Measurements from ENCODE around the gene C2CD2L.

Gene C2CD2L

GRCh38 chr11:119103793-119104192 lies 3.4 kb upstream of the C2CD2L start:
- peak overlapping the region; percentile 15 for H3K4me3 Mint-ChIP-seq
- no peaks in the 10 kb centered on the region for H3K27me3 Mint-ChIP-seq
- peaks cover 53% of the 10 kb centered on the region for H3K4me1 Mint-ChIP-seq
- peaks cover 2% of the 10 kb centered on the region for H3K36me3 Mint-ChIP-seq
- H3K27ac Mint-ChIP-seq: peak overlapping the region; percentile 26
- H3K9me3 Mint-ChIP-seq: no peaks in the 10 kb centered on the region

- Mint-ChIP-seq H3K27me3 (no peaks in the 10 kb centered on the region), H3K36me3 (peaks cover 6% of the 10 kb centered on the region), H3K4me3 (peak overlapping the region; percentile 94), H3K4me1 (peaks cover 52% of the 10 kb centered on the region), H3K27ac (peak overlapping the region; percentile 82), H3K9me3 (no peaks in the 10 kb centered on the region)
These were observed 498 bp downstream of the C2CD2L start for GRCh38 chr11:119107538-119108145.

- Mint-ChIP-seq H3K4me3 (peak overlapping the region; percentile 94), H3K36me3 (peaks cover 6% of the 10 kb centered on the region), H3K4me1 (peaks cover 55% of the 10 kb centered on the region), H3K9me3 (no peaks in the 10 kb centered on the region), H3K27me3 (no peaks in the 10 kb centered on the region), H3K27ac (peak overlapping the region; percentile 82)
These were observed 1.2 kb downstream of the C2CD2L start for GRCh38 chr11:119108146-119108856.

- peak overlapping the region; percentile 94 for H3K4me3 Mint-ChIP-seq
- peaks cover 6% of the 10 kb centered on the region for H3K36me3 Mint-ChIP-seq
- no peaks in the 10 kb centered on the region for H3K9me3 Mint-ChIP-seq
- peak overlapping the region; percentile 82 for H3K27ac Mint-ChIP-seq
- H3K27me3 Mint-ChIP-seq: no peaks in the 10 kb centered on the region
- H3K4me1 Mint-ChIP-seq: peaks cover 55% of the 10 kb centered on the region
These were observed 1.7 kb downstream of the C2CD2L start for GRCh38 chr11:119108857-119109221.

GRCh38 chr11:119109843-119110242 lies 2.7 kb downstream of the C2CD2L start:
- Mint-ChIP-seq H3K4me3 (peak overlapping the region; percentile 94), H3K9me3 (no peaks in the 10 kb centered on the region), H3K27me3 (no peaks in the 10 kb centered on the region), H3K36me3 (peaks cover 6% of the 10 kb centered on the region), H3K27ac (no peak overlapping the region), H3K4me1 (peaks cover 56% of the 10 kb centered on the region)

GRCh38 chr11:119110439-119110838 lies 3.3 kb downstream of the C2CD2L start:
- Mint-ChIP-seq H3K4me3 (no peak overlapping the region), H3K36me3 (peaks cover 10% of the 10 kb centered on the region), H3K27me3 (no peaks in the 10 kb centered on the region), H3K9me3 (no peaks in the 10 kb centered on the region), H3K27ac (peak overlapping the region; percentile 55), H3K4me1 (peaks cover 61% of the 10 kb centered on the region)

- H3K27ac Mint-ChIP-seq: peak overlapping the region; percentile 66
- H3K36me3 Mint-ChIP-seq: peaks cover 13% of the 10 kb centered on the region
- no peaks in the 10 kb centered on the region for H3K27me3 Mint-ChIP-seq
- peaks cover 64% of the 10 kb centered on the region for H3K4me1 Mint-ChIP-seq
- H3K4me3 Mint-ChIP-seq: no peak overlapping the region
- H3K9me3 Mint-ChIP-seq: no peaks in the 10 kb centered on the region
These were observed 4.3 kb downstream of the C2CD2L start for GRCh38 chr11:119111361-119111925.

- no peaks in the 10 kb centered on the region for H3K27me3 Mint-ChIP-seq
- H3K27ac Mint-ChIP-seq: no peak overlapping the region
- H3K4me3 Mint-ChIP-seq: no peak overlapping the region
- peaks cover 67% of the 10 kb centered on the region for H3K4me1 Mint-ChIP-seq
- H3K36me3 Mint-ChIP-seq: peaks cover 16% of the 10 kb centered on the region
- H3K9me3 Mint-ChIP-seq: no peaks in the 10 kb centered on the region
These were observed 5.3 kb downstream of the C2CD2L start for GRCh38 chr11:119112314-119113020.

- peaks cover 61% of the 10 kb centered on the region for H3K4me1 Mint-ChIP-seq
- H3K36me3 Mint-ChIP-seq: peaks cover 16% of the 10 kb centered on the region
- no peak overlapping the region for H3K4me3 Mint-ChIP-seq
- H3K27ac Mint-ChIP-seq: no peak overlapping the region
- H3K9me3 Mint-ChIP-seq: no peaks in the 10 kb centered on the region
- H3K27me3 Mint-ChIP-seq: no peaks in the 10 kb centered on the region
These were observed 6.6 kb downstream of the C2CD2L start for GRCh38 chr11:119113716-119114115.

GRCh38 chr11:119114351-119114750 lies 7.2 kb downstream of the C2CD2L start:
- Mint-ChIP-seq H3K9me3 (no peaks in the 10 kb centered on the region), H3K4me1 (peaks cover 55% of the 10 kb centered on the region), H3K27ac (no peak overlapping the region), H3K27me3 (no peaks in the 10 kb centered on the region), H3K36me3 (peaks cover 16% of the 10 kb centered on the region), H3K4me3 (no peak overlapping the region)

- Mint-ChIP-seq H3K4me1 (peaks cover 52% of the 10 kb centered on the region), H3K9me3 (no peaks in the 10 kb centered on the region), H3K4me3 (peak overlapping the region; percentile 84), H3K36me3 (peaks cover 16% of the 10 kb centered on the region), H3K27ac (peak overlapping the region; percentile 96), H3K27me3 (no peaks in the 10 kb centered on the region)
These were observed 8.5 kb downstream of the C2CD2L start for GRCh38 chr11:119115484-119116234.

GRCh38 chr11:119116235-119116594 lies 9.1 kb downstream of the C2CD2L start:
- Mint-ChIP-seq H3K9me3 (no peaks in the 10 kb centered on the region), H3K4me1 (peaks cover 58% of the 10 kb centered on the region), H3K4me3 (peak overlapping the region; percentile 84), H3K36me3 (peaks cover 16% of the 10 kb centered on the region), H3K27me3 (no peaks in the 10 kb centered on the region), H3K27ac (peak overlapping the region; percentile 96)

GRCh38 chr11:119116601-119117000 lies 9.5 kb downstream of the C2CD2L start:
- no peaks in the 10 kb centered on the region for H3K9me3 Mint-ChIP-seq
- H3K4me3 Mint-ChIP-seq: peak overlapping the region; percentile 2
- H3K27ac Mint-ChIP-seq: peak overlapping the region; percentile 41
- peaks cover 57% of the 10 kb centered on the region for H3K4me1 Mint-ChIP-seq
- H3K36me3 Mint-ChIP-seq: peaks cover 12% of the 10 kb centered on the region
- no peaks in the 10 kb centered on the region for H3K27me3 Mint-ChIP-seq

- Mint-ChIP-seq H3K9me3 (no peaks in the 10 kb centered on the region), H3K36me3 (peaks cover 9% of the 10 kb centered on the region), H3K27ac (peak overlapping the region; percentile 41), H3K4me1 (peaks cover 57% of the 10 kb centered on the region), H3K4me3 (peak overlapping the region; percentile 39), H3K27me3 (no peaks in the 10 kb centered on the region)
These were observed 10.0 kb downstream of the C2CD2L start for GRCh38 chr11:119117004-119117706.

- no peaks in the 10 kb centered on the region for H3K27me3 Mint-ChIP-seq
These were observed 11.1 kb downstream of the C2CD2L start for GRCh38 chr11:119118227-119118626.

More at GRCh38 chr11:119118227-119118626, 11.1 kb downstream of the C2CD2L start:
- Mint-ChIP-seq H3K4me3 (no peak overlapping the region), H3K9me3 (no peaks in the 10 kb centered on the region), H3K27ac (no peak overlapping the region), H3K36me3 (peaks cover 10% of the 10 kb centered on the region), H3K4me1 (peaks cover 64% of the 10 kb centered on the region)

Data from activated naive CD4-positive, alpha-beta T cell treated with anti-CD3 and anti-CD28 coated beads, Interleukin-2, amount 50 U/mL, for 24 hours (primary cell).